GM18507 (cell line): ENCODE results near the gene MAP3K6.
"Not testable (repeated sequence)": the region's sequence is repeated elsewhere in the genome, so short reads cannot be mapped to it uniquely, and the experiment has no call there.

Experiments used
- DNase-seq: peaks from one replicate; pipeline ENCODE4 v3.0.0; 2011; ENCODE audit warnings: low read depth; ENCODE audit not compliant: insufficient read length; ENCODE audit errors: extremely low spot score
- FAIRE-seq: peaks from 2 replicates; lab custom pipeline; 2011; peaks lifted over from hg19 to GRCh38; lab: Jason Lieb, UNC

The MAP3K6 gene, protein sequence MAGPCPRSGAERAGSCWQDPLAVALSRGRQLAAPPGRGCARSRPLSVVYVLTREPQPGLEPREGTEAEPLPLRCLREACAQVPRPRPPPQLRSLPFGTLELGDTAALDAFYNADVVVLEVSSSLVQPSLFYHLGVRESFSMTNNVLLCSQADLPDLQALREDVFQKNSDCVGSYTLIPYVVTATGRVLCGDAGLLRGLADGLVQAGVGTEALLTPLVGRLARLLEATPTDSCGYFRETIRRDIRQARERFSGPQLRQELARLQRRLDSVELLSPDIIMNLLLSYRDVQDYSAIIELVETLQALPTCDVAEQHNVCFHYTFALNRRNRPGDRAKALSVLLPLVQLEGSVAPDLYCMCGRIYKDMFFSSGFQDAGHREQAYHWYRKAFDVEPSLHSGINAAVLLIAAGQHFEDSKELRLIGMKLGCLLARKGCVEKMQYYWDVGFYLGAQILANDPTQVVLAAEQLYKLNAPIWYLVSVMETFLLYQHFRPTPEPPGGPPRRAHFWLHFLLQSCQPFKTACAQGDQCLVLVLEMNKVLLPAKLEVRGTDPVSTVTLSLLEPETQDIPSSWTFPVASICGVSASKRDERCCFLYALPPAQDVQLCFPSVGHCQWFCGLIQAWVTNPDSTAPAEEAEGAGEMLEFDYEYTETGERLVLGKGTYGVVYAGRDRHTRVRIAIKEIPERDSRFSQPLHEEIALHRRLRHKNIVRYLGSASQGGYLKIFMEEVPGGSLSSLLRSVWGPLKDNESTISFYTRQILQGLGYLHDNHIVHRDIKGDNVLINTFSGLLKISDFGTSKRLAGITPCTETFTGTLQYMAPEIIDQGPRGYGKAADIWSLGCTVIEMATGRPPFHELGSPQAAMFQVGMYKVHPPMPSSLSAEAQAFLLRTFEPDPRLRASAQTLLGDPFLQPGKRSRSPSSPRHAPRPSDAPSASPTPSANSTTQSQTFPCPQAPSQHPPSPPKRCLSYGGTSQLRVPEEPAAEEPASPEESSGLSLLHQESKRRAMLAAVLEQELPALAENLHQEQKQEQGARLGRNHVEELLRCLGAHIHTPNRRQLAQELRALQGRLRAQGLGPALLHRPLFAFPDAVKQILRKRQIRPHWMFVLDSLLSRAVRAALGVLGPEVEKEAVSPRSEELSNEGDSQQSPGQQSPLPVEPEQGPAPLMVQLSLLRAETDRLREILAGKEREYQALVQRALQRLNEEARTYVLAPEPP (N-terminal part only)

DNA sequence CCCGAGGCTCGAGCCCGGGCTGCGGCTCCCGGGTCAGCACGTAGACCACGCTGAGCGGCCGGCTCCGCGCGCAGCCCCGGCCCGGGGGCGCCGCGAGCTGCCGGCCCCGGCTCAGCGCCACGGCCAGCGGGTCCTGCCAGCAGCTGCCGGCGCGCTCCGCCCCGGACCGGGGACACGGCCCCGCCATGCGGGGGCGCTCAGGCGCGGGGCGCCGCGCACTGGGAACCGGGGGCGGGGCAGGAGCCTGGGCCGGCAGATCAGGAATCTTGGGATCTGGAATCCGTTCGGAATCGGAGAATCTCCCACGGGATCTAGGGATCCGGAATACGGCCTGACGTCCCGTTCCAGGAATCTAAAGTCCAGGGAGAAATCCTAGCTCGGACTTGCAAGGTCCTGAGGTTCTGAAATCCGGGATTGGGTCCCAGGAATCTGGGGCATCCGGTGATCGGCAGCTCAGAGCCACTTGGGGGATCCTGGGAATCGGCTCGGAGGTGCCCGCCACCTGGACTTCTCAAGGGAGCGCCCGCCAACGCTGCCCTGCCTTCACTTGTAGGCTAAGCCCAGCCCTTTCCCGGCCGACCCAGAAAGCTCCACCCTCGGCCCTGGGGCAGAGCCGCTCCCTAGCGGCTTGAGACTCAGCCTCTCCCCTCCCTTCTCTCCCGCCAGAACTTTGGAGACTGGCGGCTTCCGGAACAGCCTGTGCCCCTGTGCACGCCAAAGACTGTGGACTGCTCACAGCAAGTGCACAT, at the start of gene MAP3K6:
TSS of gene MAP3K6 (minus strand) at position 551 of the 749 bp plus-strand sequence. CDS start at position 187, 364 bp downstream.
- DNase-seq (no peak), FAIRE-seq (no peak)

DNA sequence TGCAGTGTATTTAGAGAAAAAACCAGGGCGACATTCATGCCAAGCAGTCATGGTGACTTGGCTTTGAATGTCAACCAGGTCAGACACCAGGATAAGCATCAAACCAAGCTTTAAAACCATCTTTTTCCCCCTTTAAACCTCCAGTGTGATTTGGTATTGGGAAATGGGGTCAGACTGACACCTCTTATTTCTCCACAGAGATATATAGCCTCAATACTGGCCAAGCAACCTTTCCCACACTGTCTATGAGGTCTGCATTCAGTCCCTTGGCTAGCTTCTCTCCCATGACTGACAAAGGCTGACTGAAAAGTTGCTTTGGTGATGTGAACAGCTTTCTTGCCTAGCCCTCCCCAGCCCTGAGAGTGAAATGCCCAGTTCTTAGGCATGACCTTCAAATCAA, 47.3 kb upstream of the MAP3K6 start:
- FAIRE-seq (no peak), DNase-seq (no peak)

DNA sequence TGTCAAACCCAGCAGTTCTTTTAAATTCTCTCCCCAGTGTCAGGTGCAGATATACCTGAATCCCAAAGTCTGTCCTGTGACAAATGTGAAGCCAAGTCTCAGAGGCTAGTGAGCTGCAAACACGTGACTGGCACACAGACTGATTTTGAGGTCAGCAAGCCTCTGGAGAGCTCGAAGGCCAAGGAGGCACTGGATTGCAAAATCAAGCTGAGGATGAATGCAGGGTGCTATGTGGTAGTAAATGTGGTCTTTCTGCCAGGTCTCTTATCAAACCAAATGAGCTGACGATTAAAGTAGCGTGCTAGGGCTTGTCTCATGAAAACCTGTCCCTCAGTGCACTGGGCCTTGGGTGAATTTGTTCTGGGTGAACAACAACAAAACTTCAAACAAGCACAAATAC, 46.2 kb upstream of the MAP3K6 start:
- FAIRE-seq (no peak), DNase-seq (no peak)

DNA sequence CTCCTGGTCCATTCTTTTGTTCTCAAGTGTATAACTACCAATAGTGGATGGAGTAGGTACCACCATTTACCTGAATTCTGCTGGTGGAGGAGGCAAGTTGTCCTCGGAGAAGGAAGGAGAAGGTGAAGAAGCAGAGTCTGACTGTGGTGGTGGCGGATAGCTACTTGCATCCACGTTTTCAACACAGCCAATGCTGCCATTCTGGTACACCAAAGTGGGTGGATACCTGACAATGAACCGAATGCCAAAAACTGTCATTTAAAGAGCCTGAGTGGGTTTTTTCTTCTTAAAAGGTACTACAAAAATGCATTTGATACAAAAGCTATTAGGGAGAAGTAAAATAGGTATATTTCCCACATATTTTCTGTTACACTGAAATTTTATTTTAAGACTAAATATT, 45.7 kb upstream of the MAP3K6 start:
- DNase-seq = no peak
- FAIRE-seq = no peak

DNA sequence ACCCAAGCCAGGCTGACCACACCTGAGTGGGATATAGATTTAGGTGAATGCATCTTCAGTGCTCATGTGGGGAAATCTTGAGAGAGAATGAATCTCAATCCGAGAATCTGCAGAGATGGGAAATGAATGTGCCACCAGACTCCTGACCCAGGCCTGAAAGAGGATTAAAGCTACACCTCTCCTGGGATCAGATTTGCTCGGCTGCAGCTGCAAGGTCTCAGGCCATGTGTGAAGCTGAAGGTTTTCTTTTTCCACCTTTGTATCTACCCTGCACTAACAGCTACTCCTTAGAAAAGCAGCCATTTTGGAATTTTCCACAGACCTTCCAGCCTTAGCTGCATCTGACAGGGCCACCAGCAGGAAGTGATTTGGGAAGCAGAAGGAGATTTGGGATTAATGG, 43.9 kb upstream of the MAP3K6 start:
- no peak for FAIRE-seq
- DNase-seq = no peak

DNA sequence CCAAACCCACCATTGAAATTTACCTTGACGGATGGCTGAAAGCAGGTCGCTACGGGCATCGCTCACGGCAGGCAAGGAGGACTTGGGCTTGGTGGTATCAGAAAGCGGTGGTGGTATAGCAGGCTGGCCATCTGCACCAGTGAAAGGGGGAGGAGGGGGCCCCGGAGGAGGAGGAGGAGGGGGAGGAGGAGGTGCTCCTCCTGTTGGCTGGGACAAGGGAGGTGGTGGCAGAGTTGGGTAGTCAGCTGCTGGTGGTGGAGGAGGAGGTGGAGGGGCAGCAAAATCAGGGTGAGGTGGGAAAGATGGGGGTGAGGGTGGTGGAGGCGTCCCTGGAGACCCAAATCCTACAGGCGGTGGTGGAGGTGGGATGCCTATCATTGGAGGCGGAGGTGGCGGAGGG, 42.9 kb upstream of the MAP3K6 start:
- DNase-seq (no peak), FAIRE-seq (no peak)

DNA sequence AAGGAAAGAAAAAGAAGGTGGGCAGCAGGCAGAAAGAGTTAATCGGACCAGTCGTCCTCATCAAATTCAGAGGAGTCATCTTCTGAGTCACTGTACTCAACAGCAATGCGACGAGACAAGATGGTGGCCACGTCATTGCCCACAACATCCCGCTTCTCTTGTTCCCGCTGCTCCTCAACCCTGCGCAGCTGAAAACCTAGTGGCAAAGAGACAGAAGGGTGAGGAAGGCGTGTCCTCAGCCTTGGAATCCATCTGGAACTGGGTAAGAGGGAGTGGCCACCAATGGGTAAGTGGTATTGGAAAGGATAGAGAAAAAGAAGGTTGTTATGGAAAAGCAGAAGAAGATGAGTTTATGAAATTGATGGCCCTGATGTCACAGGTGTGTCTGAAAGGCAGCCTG, 41.4 kb upstream of the MAP3K6 start:
- no peak for DNase-seq
- no peak for FAIRE-seq

DNA sequence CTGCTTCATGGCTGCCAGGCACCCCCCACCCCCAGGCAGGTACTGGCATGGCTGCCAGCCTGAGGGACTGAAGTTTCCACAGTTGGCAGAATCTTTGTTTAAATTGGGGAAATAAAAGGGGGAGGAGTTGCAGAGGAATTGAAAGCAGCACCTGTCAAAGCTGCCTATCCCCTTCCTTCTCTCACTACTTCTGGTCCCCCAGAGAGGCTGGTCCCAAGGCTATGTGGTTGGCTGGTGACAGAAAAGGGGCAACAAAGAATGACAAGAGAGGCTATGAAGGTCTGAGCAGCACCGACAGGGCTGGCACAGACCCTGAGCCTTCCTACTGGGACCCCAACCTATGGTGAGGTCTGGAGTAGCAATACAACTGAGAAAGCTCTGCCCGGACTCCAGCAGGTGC, 40.0 kb upstream of the MAP3K6 start:
- DNase-seq, FAIRE-seq: not testable (repeated sequence)

DNA sequence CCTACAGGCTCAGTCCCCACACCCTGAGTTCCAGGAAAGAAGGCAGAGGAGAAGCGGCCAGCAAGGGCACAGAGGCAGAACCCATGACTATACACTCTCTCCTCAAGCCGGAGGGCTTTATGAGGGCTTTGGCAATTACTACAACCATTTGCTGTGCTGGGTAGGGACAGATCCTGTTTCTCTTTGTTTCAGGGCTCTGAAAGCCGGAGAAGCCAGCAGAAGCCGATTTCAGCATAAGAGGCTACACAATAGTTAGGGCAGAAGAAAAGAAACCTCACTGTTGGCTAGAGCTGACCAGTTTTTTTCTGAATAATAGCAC, 39.6 kb upstream of the MAP3K6 start:
- no peak for FAIRE-seq
- no peak for DNase-seq

DNA sequence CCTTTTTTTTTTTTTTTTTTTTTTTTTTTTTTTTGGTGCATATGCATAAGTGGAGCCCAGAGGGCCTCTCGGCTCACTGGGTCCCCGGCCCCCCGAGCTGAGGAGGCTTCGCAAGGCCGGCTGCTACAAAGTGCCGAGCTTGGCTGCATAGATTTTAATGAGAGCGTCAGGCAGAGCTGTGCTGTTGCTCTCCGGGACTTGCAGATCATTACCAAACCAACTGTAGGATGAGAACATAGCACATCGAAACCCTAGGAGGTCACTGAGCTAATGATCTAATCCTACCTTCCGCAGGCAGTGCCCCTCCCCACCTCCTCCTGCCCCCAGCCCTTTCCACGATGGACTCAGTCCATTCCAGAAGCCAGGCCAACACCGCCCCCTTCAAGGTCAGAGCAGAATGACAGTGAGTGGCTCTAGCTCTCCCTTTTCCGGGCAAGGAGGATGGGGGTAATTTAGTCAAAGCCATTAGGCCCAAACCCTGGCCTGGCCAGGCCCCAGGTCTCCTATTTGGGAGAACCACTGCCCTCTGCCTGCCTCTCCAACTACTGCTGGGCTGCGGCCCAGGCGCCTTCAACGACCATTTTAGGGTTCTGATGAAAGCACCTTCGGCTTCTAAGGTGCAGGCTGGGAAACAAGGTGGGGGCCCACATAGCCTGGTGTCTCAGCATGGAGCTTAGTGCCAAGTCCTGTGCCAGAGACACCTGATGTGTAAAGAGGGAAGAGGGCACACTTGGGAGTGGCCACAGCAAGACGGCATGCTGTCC, 39.0 kb upstream of the MAP3K6 start:
- FAIRE-seq, DNase-seq: not testable (repeated sequence)

DNA sequence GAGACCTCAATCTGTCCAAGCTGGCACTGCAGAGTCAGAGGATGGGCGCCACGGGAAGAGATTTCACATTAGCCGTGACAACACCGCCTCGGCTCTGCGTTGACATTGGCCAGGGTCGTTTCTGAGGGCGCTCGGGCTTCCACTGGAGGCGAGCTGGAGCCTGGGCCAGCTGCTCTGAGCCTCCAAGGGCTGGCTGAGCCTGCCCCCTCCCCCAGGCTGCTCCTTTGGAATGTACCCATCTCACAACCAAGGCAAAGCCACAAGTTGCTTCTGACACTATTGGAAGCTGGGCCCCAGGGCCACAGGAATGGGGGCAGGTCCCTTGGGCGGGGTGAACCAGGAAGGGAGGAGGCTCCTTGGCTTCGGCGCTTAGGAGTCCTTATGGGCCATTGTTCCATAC, 38.3 kb upstream of the MAP3K6 start:
- FAIRE-seq = no peak
- DNase-seq = no peak

DNA sequence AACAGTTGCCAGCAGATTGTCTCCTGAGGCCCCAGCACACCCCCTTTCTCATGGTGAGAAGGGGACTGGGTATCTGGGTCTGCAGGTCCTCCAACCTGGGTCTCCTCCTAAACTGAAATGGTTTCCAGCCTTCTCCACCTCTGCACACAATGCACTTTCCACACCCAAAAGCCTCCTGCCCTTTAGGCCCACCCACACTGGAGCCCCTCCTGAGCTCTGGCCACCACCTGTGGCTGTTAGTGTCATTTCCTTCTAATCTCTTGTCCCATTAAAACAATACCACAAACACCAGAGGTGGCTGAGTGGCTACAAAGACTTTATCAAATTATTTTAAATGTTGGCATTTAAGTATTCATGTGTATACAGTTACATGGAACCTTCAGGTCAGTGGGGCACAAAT, 37.2 kb upstream of the MAP3K6 start:
- DNase-seq = no peak
- no peak for FAIRE-seq

DNA sequence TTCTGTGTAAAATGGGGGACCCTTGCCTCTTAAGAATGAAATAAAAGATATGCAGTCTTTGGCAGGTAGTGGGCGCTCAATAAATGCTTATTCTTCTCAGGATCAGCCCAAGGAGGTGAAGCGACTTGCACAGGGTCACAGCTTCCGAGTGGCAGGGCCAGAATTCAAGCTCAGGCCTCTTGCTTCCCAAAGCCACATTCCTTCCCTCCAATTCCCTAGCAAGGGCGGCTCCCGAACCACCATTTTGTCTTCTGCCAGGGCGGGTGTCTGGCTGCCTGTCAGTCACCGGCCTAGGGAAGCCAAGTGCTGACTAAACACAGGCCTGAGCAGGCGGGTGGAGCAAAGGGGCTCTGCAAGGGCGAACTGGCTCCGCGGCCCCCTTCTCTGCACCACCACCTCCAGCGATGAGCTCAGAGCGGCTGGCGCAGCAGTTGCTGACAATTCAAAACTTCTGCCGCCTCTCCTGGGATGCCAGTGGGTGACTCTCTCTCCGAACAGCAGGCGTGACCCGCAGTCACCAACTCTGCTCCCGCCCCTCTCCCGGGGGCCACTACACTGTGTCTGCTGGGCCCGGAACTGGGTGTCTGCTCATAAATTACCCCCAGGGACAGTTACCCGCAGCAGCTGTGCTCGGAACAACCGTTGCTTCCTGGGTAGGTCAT, 36.4 kb upstream of the MAP3K6 start:
- peak; percentile 28 for DNase-seq

DNA sequence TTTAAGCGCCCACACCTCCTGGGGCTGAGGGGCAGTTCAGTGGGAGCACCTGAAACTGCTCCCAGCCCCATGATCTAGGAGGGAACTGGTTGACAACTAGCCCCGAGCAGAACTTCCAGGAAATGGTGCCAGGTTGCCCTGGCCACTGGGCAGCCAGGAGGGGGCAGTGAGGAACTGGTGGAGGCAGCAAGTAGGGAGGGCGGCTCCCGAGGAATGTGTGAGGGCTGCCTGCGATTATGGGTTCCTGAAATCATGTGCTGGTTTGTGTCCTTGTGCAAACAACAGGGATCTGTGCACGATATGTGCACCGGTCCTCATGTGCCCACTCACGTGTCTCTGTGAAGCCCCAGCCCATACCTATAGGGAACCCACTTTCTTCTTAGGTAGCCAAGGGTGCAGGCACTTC, 35.6 kb upstream of the MAP3K6 start:
- no peak for FAIRE-seq
- DNase-seq = no peak

More for the DNA sequence above, 36.4 kb upstream of the MAP3K6 start:
- FAIRE-seq = peak; percentile 61

DNA sequence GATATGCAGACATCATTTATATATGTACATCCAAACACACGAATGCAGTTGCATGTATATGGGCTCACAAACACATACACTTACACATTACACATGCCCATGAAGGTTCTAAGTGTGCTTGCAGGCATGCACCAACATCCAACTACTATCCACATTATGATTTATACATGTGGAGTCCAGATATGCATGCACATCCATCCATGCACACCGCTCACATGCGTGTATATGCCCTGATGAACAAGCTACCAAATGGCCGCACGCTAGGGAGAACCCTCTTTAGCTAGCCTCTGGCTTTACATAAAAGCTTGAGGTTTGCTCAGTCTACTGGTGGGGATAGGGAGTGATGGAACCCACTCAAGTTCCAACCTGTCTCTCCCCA, 34.2 kb upstream of the MAP3K6 start:
- DNase-seq (no peak), FAIRE-seq (no peak)

DNA sequence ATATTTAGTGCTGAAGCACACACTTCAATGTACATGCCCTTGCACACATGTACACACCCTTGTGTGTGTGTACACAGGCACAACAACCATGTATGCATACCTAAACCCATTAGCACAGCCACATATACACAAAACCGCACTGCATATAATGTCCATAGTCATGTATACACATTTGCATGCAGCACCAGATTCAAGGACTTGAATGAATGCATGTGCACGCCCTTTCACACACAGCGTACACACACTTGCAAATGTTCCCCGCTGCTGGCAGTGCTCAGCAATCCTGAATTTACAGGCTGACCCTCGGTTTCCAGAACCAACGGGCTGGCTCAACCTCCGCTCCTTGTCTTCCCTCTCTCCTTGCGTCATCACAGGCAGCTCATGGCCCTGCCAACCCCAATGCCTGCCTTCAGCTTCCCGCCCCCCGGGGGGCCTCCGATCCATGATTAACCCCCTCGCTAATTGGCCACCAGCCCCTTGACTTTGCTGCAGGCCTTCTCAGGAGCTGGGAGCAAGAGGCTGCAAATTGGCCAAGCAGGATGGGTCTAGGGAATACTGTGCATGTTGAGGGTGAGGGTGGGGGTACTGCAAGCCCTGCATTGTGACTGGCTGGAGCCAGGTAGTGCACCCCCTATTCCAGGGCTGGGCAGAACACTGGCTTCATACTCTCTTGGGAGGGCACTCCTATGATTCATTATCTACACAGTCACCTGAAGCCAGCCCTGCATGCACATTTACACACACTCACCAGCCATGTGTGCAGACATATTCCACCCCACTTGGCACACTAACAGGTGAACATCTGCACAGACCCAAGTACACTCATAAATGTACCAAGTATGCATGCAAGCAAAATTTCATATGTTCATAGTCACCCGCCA, 33.6 kb upstream of the MAP3K6 start:
- DNase-seq (no peak), FAIRE-seq (no peak)

DNA sequence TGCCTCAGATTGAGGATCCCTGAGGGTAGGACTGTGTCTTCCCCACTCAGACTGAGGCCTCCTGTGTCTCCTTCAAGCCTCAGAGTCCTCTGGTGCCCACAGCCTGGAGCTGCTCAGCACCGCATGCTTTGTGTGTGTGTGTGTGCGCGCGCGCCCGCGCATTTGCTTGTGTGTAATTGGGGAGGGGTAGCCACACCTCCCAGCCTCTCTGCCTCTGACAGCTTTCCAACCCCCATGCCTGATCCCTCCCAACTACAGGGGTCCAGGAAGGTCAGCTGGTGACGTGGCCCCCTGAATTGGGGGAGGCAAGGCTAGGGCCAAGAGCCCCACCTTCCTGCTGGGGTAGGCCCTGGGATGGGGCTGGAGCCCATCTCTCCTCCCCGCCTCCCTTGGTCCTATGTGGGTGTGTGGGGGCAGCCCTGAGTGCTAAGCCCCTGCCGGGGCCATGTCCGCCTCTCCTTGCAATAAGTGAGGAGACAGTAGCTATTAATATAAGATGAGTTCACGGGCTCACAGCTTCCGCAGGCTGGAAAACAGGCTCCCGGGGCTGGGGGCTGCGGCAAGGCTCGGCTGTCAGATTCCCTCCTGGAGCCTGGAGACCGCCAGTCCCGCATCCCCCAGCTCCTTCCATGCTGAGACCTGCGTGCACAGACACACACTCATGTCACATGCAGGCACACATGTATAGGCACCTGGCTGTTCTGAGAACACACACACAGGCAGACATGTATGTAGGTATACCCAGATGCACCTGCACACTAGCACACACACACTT, 32.7 kb upstream of the MAP3K6 start:
- no peak for FAIRE-seq
- no peak for DNase-seq
